Adrenal gland (tissue), 5 donors: ENCODE results near the gene WNT2B.

Experiments
- CTCF ChIP-seq, 6 experiments: fragments of 450-650 bp in 4 of 6; fragments of 200-600 bp in 2 of 6; sonication (generic) in 1 of 6; IDR thresholded peaks; 1 replicate in 5 of 6; 2 replicates in 1 of 6; pipeline versions ENCODE4 v1.5.1 to v1.8.0; 2016 to 2021; ENCODE audit warnings: antibody characterized with exemption in 6 of 6, mild to moderate bottlenecking in 2 of 6, moderate library complexity in 1 of 6
- POLR2A ChIP-seq, 2 donors: fragments of 450-650 bp; IDR thresholded peaks; one replicate each; pipeline ENCODE4 v1.6.1; 2017; ENCODE audit warnings: antibody characterized with exemption in 2 of 2, mild to moderate bottlenecking in 2 of 2, moderate library complexity in 1 of 2
- donor health status: DM: no; HTN: no; CAD: no.

DNA sequence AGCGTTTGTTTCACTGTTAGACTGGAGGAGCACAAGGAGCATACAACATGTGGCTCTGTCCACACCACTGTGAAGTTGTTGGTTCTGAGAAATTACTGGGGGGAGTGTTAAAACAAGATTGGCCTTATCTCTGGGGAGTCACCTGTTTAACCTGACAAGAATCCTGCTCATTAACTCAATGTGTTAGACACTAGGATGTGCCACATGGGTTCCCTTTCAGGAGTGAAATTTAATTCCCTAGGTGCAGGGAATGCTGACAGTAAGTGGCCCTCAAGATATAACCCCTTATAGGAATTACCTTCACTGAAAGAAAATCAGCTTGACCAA lies 45.8 kb upstream of the WNT2B start:
- TF ChIP-seq CTCF (IDR thresholded peaks at IDR 0.05) (no peak), POLR2A (IDR thresholded peaks at IDR 0.05) (no peak)
